ENCODE data around the gene MYLK4.

Gene MYLK4

GRCh38 chr6:2755456-2755855, 4.7 kb upstream of the MYLK4 start:
- DNase-seq (ENCODE audit: low read depth), result no peak

DNA sequence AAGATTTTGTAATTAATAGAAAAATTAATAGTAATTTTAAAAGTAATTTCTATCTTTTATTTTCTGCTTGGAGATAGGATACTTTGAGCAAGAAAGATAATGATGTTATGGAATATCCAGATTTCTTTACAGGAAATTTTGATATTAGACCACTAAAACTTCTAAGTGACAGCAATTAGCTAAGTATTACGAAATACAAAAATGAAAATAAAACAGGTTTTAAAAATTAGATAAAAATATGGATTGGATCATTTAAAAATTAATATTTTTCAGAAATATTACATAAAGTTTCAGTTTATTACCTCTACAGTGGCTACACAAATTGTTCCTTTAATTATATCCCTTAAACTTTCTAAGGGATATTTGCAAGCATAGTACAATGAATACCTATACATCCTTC, 4.2 kb upstream of the MYLK4 start:
- DNase-seq (ENCODE audit: low read depth), result no peak

GRCh38 chr6:2754393-2754792, 3.7 kb upstream of the MYLK4 start:
- no peak for DNase-seq (ENCODE audit: low read depth)

- no peak for DNase-seq (ENCODE audit: low read depth)
Observed at GRCh38 chr6:2753743-2754142, 3.0 kb upstream of the MYLK4 start.

DNA sequence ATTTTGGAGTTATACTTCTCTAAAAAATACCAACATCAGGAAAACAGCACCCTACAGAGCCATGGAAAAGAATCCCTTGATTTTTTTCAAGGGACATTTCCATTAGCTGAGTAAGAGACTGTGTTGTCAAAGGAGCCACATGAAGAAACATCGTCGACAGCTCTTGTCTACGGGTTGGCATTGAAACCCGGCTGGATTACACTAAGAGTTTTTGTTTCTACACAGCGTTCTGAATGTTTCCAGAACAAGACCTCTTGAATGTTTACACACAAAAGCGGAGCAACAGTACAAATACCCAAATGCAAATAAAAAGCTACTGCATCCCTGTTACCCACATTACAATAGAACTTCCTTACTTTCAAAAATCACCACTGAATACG, 2.4 kb upstream of the MYLK4 start:
- no peak for DNase-seq (ENCODE audit: low read depth)

DNA sequence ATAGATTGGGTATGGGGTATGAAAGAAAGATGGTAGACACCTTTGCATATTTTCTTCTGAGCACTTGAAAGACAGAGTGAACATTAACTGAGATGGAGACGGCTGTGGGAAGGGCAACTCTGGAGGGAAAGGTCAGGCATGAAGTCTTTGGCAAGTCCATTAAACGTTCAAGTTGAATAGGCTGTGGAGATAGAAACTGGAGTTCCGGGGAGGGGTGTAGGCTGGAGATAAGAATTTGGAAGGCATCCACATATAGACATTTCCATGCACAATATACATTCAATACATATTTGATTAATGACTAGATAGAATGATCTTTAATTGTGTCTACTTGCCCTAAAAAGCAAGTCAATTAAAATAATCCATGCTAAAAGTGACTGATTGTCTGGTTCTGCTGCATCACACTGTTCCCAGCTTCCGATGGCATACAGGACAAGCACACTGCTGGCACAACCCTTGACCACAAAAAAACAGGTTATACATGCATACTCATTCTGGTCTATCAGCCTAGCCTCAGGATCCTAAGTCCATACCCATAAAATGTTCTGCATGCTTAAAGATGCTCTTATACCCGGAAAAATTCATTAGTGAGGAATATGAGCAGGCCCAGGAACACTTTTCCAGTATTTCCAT, 1.9 kb upstream of the MYLK4 start:
- no peak for DNase-seq (ENCODE audit: low read depth)

GRCh38 chr6:2751871-2752270, 1.1 kb upstream of the MYLK4 start:
- no peak for DNase-seq (ENCODE audit: low read depth)

GRCh38 chr6:2749969-2750600, 637 bp downstream of the MYLK4 start:
- no peak for DNase-seq (ENCODE audit: low read depth)

GRCh38 chr6:2748183-2748582, 2.5 kb downstream of the MYLK4 start:
- no peak for DNase-seq (ENCODE audit: low read depth)

DNA sequence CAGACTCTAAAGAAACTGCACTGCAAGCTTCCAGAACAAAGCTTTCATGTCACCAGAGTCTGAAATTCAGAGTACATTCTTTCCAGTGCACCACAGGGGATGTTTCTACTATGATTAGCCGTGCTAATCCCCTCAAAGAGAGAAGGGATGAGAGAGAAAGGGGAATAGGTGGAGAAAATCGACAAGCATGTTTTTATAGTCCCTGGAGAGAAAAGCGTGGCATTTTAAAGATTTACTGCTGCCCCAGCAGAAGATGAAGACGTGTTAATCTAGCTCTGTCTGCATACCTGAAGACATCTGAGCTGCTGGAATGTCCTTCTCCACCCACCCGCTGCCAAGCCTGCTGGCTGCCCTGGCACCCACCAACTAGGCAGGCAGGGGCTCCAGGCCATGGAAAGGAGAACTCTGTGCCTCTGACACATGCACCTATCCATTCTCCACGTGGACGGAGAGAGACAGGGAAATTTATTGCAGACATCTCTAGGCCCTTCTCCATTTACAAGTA, 4.1 kb downstream of the MYLK4 start:
- DNase-seq (ENCODE audit: low read depth), result no peak

DNA sequence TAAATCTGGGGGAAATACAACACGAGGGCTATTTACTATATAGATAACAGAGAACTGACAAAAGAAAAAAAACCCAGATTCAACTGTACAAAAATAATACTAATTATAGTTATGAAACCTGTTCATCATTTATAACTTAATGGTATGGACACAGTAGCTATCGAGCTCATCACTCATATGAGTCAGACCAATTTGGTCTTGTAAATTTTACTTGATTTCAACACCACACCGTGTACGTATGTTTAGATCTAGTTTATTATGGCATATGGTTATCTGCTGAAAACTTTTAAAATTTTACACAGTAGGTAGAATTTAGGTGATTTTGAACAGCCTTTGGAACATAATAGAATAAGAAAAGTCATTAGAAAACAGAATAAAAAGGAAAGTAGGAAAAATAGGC, 5.5 kb downstream of the MYLK4 start:
- no peak for DNase-seq (ENCODE audit: low read depth)

GRCh38 chr6:2744778-2745177, 5.9 kb downstream of the MYLK4 start:
- no peak for DNase-seq (ENCODE audit: low read depth)

DNA sequence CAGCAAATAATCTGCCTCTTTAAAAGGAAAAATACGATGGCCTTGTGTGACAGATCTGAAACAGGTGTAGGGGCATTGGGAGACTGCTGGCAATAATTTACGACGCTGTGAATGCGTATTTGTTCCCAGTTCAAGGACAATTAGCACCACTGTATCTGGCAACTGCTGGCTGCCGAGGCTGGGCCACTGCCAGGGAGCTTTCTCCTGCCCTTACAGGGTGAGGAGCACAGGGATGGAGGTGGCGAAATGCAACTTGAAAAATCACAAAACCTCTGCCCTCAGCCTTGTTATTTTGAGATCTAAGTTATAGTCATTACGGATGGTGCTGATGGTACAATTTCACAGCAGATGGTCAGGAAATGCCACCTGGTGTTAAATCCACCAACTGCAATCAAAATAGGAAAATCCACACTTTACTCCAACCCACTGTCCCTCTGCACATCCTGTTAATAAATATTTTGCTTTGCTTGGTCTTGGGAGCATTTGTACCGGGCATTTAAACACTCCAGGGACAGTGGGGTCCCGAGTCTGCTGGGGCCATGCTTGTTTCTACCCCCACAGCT, 6.4 kb downstream of the MYLK4 start:
- no peak for DNase-seq (ENCODE audit: low read depth)

DNA sequence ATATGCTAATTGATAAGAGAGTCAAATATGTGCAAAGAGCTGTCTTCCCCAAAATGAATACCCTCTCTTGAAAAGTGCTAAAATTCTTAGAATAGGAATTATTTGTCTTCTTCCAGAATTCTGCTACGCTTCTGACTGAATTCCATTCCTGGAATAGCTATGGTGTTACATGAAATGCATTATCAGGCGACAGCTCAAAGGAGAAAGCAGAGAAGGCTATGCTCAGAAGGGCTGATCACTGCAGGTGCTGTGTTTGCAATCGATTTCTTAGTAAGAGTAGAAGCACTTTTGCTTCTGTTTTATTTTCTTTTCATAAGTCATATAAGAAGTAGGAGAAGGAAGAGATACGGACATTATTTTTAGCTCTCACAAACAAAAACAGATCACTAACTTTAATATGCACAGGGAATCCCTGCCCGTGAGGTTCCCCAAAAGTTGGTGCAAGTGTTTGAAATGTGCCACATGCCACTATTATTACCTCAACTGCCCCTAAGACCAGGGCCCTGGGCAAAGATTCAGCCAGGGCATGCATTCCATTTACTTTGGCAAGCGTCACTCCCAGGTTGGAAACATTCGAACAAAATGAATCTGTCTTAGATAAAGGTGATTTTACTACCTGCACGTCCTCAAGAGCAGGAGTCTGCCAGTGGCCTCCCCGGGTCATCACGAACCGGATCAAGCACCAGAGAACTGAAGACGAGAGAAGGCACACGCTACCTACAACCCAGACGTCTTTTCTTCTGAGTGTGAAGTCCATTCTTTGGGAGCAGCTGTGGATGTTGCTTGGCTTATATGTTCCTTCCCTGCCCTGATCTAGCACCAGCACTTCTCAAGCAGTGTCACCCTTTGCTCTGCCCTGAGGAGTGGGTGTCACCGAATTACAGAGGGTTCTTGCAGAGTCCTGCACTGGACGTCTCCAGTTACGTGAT, 7.2 kb downstream of the MYLK4 start:
- DNase-seq (ENCODE audit: low read depth), result no peak

DNA sequence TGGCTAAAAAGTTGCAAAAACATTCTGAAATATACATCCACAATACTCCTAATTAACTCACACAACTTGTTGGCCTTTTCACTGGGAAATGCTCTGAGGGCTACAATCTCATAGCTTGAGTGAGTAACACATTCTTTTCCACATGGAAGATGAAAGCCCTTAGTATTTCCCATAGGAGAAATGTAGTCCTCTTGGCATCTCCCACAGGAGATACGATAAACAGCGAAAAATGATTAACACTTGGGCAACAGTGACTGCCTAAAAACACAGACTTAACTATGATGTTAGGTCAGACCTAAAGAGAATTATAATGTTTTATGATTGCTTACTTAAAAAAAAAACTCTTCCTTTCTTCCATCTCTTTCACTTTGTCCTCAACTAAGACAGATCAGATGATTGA, 9.0 kb downstream of the MYLK4 start:
- no peak for DNase-seq (ENCODE audit: low read depth)

DNA sequence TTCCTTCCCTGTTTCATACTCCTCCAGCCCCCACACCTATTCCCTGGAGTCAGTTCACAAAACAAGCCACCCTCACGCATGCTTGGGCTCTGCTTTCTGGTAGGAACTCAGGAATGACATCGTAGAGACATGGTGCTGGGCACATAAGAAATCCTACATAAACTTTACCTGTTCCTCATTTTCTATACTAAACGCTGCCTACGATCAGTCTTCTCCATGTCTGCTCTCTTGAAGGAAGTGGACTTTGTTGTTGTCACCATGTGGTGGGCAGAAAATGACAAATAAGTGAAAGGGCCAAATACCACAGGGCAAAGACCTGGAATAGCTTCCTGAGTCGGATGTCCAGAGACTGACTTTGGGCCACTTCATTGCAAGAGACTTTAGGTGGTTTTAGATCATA, 10.1 kb downstream of the MYLK4 start:
- DNase-seq (ENCODE audit: low read depth), result no peak

DNA sequence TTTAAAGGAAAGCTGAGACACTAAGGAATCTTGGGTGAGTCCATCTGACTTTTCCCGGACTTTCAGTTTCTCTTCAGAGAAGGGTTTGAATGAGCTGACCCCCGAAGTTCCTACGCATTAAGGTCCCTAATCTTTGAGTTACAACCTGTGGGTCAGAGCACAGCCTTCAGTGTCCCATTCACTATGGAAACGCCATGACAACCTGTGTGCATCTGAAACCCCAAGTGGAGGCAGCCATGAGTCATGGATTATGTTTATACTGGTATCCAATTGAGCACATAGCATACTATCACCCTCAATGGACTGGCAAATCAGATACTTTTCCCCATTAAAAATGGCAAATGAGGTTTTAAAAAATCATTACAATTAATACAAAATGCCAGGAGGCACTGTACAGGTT, 11.4 kb downstream of the MYLK4 start:
- DNase-seq (ENCODE audit: low read depth), result no peak

DNA sequence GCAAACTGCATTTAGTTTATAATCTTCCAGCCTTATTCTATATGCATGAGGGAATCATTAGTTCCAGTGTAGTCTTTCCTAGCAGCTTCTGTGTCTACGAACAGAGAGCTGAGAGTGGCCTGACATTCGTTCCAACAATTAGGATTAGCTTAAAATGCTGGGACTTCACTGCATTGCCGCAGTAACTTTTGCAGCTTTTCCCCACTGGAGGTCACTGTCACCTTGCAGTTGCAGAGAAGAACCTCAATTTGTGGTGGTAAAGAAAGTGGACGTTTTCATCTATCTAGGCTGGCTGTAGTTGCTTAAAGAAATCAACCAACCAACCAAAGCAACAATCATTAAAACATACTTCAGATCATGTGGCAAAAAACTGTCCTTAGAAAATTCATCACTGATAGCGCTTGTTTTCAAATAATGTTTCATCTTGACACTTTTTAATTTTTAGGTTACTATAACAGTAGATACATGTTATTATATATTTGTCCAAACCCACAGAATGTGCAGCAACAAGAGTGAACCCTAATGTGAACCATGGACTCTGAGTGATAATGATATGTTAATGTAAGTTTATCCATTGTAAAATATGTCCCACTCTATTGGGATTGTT, 12.2 kb downstream of the MYLK4 start:
- no peak for DNase-seq (ENCODE audit: low read depth)

- no peak for DNase-seq (ENCODE audit: low read depth)
Observed at GRCh38 chr6:2737885-2738284, 12.8 kb downstream of the MYLK4 start.

DNA sequence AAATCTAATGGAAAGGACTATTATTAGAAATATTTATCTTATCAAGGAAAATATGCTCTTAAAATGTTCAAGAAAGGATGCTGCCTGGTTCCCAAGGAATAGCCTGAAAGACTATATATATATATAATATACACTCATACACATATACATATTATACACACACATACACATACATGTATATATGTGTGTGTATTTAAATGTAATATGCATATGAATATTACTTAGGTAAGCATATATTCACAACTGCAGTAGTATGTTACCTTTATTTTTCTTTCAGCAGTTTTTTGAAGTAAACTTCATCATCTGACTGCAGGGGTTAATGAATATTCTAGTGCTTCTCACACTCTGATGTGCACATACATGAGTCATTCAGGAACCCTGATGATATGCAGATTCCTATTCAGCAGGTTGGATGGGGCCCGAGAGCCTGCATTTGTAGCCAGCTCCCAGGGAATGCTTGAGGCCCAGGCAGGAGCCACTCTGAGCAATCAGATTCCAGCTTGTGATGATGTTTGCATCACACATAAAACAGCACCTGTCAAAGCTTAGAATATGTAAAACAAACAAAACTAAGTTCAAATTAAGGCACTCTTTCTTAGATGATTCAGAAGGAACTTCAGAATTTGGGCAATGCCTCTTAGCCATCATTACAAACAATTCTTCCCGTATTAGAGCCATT, 16.1 kb downstream of the MYLK4 start:
- no peak for DNase-seq (ENCODE audit: low read depth)

DNA sequence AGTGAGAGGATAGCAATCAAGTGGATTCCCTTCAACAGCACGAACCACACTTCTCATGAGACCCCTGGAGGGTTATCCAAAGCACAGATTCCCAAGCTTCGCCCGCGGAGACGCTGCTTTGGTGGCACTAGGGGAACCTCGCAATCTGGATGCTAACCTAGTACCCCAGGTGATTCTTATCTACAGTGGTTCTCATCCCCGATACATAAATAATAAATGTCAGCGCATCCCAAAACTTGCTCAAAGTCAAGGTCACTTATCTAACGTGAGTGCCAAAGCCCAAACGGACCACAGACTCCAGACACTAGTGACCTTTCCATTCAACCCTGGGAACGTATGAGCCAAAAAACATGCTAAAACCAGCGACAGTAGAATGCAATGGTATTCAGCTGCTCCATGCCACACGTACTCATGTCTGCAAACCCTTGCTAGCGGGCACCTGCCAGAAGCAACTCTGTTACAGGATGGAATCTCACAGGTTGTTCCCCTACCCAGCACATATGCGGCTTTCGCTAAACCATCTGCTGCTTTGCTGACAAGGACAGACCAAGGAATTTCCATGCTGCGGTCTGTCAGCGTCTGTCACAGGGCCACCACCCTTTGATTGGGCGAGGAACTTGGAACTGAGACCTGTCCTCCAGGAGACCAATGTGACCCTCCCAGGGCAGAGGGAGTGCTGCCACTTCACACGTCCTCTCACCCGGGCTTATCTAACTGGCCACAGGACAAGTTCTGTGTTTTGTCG, 16.8 kb downstream of the MYLK4 start:
- no peak for DNase-seq (ENCODE audit: low read depth)

Measured in non-pigmented ciliary epithelial cell (primary cell).